Effector memory CD4-positive, alpha-beta T cell (primary cell): ENCODE measurements around the gene MYORG.

Source experiments
- DNase-seq, 3 donors: peaks; one replicate each; pipeline ENCODE4 v3.0.0-alpha.2; 2020
- H3K27ac ChIP-seq: 2 replicates; pipeline ENCODE4 v1.7.0; 2013; ENCODE audit warnings: mild to moderate bottlenecking, low read length, moderate library complexity; ENCODE audit not compliant: insufficient read depth, poor library complexity, severe bottlenecking
- H3K27me3 ChIP-seq: replicated peaks from 2 replicates; pipeline ENCODE4 v1.7.0; 2013; ENCODE audit warnings: mild to moderate bottlenecking, low read length; ENCODE audit not compliant: insufficient read depth, control insufficient read depth, poor library complexity, severe bottlenecking
- H3K36me3 ChIP-seq: 2 replicates; pipeline ENCODE4 v1.7.0; 2013; ENCODE audit warnings: mild to moderate bottlenecking, low read length, moderate library complexity; ENCODE audit not compliant: control insufficient read depth, insufficient read depth
- H3K4me1 ChIP-seq: 2 replicates; pipeline ENCODE4 v1.7.0; 2013; ENCODE audit warnings: low read length, mild to moderate bottlenecking; ENCODE audit not compliant: control insufficient read depth, insufficient read depth, poor library complexity, severe bottlenecking
- H3K4me3 ChIP-seq: 2 replicates; pipeline ENCODE4 v1.7.0; 2013; ENCODE audit warnings: low read length, low read depth, mild to moderate bottlenecking; ENCODE audit not compliant: insufficient read depth, poor library complexity, severe bottlenecking
- H3K9me3 ChIP-seq: 2 replicates; pipeline ENCODE4 v1.7.0; 2013; ENCODE audit warnings: mild to moderate bottlenecking, low read length, moderate library complexity; ENCODE audit not compliant: control insufficient read depth

MYORG gene

DNA sequence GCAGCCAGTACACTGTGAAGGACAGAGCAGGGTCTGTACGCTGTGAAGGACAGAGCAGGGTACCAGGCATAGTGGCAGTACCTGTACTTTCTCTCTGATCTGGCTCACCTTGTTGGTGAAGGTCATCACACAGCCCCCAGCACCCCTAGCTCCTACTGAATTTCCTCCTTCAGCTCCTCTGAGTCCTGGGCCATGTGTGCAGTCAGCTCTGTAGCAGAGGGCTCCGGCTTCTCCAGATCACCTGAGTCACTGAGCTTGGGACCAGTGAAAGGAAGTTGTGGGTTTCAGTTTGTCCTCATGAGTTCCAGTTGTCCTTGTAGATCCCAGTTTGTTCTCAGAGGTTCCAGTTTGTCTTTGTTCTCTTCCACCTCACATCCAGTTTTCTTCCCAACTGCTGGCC, 41.8 kb downstream of the MYORG start:
- Histone ChIP-seq H3K36me3 (peaks cover 15% of the 10 kb centered on the region), H3K4me1 (no peaks in the 10 kb centered on the region), H3K27ac (no peak overlapping the region), H3K9me3 (no peaks in the 10 kb centered on the region), H3K4me3 (no peak overlapping the region), H3K27me3 (no peaks in the 10 kb centered on the region)
- no peak for DNase-seq

DNA sequence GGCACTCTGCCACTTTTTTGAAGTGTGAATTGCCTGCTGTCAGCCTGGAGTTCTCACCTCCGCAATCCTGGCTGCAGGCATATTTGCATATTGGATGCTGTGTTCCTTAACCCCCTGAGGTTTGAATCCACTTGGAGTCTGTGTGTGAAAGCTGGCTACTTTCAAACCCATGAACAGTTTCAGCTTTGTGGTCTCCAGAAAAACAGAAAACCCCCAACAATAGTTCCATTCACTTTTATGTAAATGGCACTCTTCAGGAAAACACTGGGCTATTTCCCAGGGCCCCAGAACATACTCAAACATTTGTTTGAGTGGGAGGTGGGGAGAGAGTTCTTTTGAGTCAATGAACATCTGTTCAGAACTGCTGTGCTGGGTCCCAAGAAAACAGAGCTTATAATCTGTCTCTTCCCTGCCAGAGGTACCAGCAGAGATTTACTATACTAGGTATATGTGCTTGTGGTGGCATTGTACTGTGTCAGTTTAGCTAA, 42.3 kb downstream of the MYORG start:
- H3K27me3 ChIP-seq, result no peaks in the 10 kb centered on the region
- H3K9me3 ChIP-seq, result no peaks in the 10 kb centered on the region
- peaks cover 10% of the 10 kb centered on the region for H3K36me3 ChIP-seq
- H3K4me3 ChIP-seq, result no peak overlapping the region
- H3K27ac ChIP-seq, result no peak overlapping the region
- no peaks in the 10 kb centered on the region for H3K4me1 ChIP-seq
- DNase-seq, result no peak

DNA sequence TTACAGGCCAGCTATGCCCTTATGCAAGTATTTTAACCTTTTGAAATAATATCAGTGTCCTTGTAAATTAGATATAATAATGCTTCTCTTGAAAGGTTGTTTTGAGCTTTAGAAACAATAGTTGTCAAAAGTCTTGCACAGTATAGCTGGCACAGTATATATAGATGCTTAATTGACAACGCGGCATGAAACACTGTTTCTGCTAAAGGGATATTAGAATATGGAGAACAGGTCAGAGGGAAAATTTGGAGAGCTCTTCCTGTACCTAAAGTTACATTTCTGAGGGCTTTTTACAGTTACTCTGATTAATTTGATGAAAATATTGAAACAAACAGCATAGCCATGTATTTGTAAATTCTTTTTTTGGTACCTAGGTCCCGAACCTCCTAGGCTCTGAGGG, 42.9 kb downstream of the MYORG start:
- Histone ChIP-seq H3K9me3 (no peaks in the 10 kb centered on the region), H3K4me1 (no peaks in the 10 kb centered on the region), H3K36me3 (peaks cover 6% of the 10 kb centered on the region), H3K27ac (no peak overlapping the region), H3K27me3 (no peaks in the 10 kb centered on the region), H3K4me3 (no peak overlapping the region)
- no peak for DNase-seq

DNA sequence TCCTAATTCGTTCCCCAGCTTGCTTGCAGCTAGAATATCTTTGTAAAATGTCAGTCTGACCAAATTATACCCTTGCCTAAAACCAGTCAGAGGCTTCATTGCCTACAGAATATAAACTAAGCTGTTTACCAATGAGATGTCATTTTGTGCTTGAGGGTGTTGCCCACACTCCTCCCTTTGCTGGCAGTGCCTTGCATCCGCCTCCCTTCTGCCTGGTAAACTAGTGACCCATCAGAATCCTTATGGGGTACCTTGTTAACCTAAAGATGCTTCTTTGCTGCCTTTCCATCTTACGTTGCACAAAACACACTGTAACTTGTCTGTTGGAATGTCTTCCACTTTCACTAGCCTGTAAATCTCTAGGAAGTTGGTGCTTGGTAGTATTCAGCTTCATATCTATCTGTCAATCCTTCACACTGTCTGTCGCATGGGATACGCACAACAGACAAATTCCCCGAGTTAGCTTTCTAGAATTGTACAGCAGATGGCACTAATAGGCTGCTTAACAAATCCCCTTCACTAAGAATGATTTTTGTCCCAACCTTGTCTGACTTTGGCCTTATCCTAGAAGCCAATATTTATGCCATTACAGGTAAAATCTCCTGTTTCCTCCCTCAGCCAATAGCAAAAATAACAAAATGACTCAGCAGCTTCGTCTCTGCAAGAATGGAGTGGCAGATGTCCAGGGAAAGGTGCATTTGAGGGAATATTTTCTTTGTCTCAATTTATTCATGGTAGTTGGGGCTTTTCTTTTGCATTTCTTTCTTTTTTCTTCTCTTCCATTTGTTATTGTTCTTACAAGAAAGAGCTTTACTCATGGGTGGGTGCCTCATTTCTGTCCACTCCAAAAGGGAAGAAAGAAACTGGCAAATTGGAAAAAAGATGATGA, 44.4 kb downstream of the MYORG start:
- Histone ChIP-seq H3K4me1 (no peaks in the 10 kb centered on the region), H3K36me3 (no peaks in the 10 kb centered on the region)
- no peak for DNase-seq

DNA sequence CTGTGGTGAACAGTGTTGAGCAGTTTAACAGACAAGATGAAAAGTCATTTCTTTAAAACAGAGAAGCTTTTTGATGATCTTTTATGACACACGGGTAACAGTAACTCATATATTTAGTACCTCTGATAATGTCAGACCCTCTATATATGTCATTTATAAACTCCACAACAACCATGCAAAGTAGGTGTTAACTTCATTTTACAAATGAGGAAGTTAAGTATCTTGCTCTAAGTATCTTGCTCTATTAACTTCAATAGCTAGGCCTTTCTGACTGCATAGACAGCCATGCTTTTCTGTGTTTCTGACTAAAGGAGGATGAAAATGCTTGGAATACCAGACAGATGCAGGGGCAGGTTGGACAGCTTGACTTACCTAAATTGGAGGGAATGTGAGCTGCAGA, 45.5 kb downstream of the MYORG start:
- no peaks in the 10 kb centered on the region for H3K9me3 ChIP-seq
- H3K36me3 ChIP-seq, result no peaks in the 10 kb centered on the region
- H3K27me3 ChIP-seq, result no peaks in the 10 kb centered on the region
- H3K4me3 ChIP-seq, result no peak overlapping the region
- H3K27ac ChIP-seq, result no peak overlapping the region
- no peaks in the 10 kb centered on the region for H3K4me1 ChIP-seq
- DNase-seq, result no peak

More for the DNA sequence above, 44.4 kb downstream of the MYORG start:
- H3K4me3 ChIP-seq, result no peak overlapping the region
- no peaks in the 10 kb centered on the region for H3K9me3 ChIP-seq
- no peak overlapping the region for H3K27ac ChIP-seq
- H3K27me3 ChIP-seq, result no peaks in the 10 kb centered on the region

DNA sequence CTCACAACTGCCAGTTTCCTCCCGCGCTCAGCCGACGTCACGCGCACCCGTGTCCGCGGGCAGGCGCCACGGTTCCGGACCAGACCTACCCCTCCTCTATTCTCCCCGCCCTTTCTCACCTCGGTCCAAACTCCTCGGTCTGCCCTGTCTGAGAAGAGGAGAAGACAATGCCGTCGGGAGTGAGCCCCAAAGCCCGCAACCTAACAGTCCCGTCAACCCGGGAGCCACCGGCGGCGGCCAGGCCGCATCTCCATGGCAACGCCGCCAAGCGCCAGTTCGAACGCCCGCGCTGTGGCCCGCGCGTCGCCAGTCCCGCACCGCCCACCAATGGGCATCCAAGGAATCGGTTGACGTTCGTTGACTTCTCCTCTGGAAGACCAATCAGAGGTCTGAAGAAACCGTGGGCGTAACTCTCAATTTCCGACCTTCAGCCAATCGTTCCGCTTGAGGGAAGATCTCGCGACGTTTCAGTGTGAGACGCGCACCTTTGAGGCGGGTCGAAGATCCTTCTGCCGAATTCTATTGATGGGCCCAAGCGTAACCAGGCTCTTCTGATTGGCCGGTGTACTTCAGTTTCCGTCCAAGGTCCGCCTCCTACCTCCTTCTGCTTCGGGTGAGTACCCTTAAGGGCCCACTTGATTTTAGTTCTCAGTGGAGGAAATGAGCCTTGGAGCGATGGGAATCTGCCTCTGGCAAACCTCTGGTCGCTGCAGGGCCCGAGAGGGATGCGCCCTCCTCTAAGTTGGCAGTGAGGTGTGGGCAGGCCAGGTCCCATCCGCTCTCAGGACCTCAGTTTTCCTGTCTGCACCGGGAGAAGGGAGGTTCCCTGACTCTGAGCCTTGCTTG, 47.5 kb downstream of the MYORG start, which contains the start of the genes KIF24 and NUDT2:
KIF24 (minus strand) TSS at position 282 of the 846 bp plus-strand sequence. CDS start 17,922 bp downstream, outside the sequence.
NUDT2 (plus strand) TSS at position 583 of the 846 bp plus-strand sequence. CDS start 9,471 bp downstream, outside the sequence.
- Histone ChIP-seq H3K9me3 (no peaks in the 10 kb centered on the region), H3K27ac (peak within 1 kb of the TSS; percentile 87), H3K27me3 (no peaks in the 10 kb centered on the region), H3K4me1 (no peaks in the 10 kb centered on the region), H3K4me3 (peak within 1 kb of the TSS; percentile 79), H3K36me3 (no peaks in the 10 kb centered on the region)
- DNase-seq, result peak; percentile 93 to 95 (median 94)

DNA sequence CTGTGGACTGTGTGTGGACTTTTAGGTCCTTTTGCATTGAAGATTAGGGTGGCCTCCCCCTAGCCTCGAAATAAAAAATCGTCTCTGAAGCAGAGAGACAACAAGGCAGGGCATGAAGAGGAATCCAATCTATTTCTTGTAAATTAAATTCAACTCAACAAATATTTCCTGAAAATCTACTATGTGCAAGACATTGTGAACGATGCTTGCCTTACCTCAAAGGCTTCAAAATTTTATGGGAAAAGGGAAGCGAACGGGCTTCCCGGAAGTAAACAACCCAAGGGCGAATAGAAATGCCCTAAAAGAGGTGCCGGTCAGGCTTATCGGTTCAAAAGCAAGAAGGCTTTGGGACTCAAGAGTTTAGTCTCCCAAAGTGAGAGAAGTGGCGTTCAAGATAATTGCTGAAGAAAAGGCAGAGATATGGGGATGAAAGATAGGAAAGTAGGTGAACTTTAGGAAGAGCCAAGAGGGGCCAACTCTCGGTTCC, 48.2 kb downstream of the MYORG start:
- no peak for DNase-seq
- H3K4me1 ChIP-seq, result no peaks in the 10 kb centered on the region
- no peaks in the 10 kb centered on the region for H3K9me3 ChIP-seq
- no peaks in the 10 kb centered on the region for H3K27me3 ChIP-seq
- no peaks in the 10 kb centered on the region for H3K36me3 ChIP-seq
- H3K4me3 ChIP-seq, result peak overlapping the region; percentile 75
- H3K27ac ChIP-seq, result peak overlapping the region; percentile 72

DNA sequence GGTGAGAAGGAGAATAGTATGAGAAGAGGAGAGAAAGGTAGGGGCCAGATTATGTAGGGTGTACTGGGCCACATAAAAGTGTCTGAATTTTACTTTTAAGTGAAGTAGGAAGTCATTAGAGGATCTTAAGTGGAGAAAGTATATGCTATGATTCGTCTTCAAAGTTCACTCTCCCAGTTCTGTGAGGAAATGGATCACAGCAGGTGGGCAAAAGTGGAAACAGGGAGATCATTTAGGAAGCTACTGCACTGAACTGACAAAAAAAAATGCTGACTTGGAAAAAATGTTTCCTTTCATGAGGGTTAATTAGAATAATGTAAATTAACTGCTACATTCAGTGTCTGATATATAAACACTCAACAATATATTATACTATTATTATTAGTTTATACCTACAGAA, 50.0 kb downstream of the MYORG start:
- Histone ChIP-seq H3K27me3 (no peaks in the 10 kb centered on the region), H3K4me1 (no peaks in the 10 kb centered on the region), H3K4me3 (no peak overlapping the region), H3K9me3 (no peaks in the 10 kb centered on the region), H3K27ac (no peak overlapping the region), H3K36me3 (no peaks in the 10 kb centered on the region)
- DNase-seq, result no peak

DNA sequence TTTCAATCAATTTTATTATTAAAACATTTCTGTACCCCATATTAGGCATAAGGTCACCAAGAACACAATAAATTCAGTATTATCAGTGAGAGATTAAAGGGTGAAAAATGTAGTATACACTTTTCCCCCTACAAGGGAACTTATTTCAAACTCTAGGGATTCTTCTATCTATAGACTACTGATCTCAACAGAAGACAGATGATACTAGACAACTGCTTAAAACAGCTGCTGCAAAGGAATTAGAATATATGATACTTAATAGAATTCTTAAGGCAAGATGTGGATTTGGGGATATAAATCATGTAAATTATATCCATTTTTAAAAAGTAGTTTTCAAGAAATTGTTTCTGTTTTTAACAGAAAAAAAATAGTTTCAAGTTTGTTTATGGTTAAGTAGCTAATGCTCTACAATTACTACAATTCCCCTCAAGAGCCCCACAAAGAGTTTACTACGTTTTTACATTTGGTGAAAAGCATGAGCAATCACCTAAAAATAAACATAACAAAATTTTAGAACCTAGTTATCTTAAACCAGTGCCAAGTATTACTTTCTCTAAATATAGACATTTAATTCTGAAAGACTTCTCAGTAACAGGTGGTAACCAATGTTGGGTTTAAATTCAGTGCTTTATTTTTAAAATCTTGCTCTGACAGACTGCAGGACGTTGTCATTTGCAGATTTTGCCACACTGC, 53.7 kb downstream of the MYORG start:
- Histone ChIP-seq H3K4me1 (no peaks in the 10 kb centered on the region), H3K27me3 (no peaks in the 10 kb centered on the region), H3K27ac (no peak overlapping the region), H3K4me3 (no peak overlapping the region), H3K9me3 (no peaks in the 10 kb centered on the region), H3K36me3 (no peaks in the 10 kb centered on the region)
- no peak for DNase-seq
